ENCODE measurements around the gene ITGA11. TPM values are rescaled to one million over a fixed set of nuclear protein-coding genes. Genes with fewer than 3 reads are reported as not detected.

Gene ITGA11
- total RNA-seq, 1 donor from 2014 or later, result 0.92 TPM

DNA sequence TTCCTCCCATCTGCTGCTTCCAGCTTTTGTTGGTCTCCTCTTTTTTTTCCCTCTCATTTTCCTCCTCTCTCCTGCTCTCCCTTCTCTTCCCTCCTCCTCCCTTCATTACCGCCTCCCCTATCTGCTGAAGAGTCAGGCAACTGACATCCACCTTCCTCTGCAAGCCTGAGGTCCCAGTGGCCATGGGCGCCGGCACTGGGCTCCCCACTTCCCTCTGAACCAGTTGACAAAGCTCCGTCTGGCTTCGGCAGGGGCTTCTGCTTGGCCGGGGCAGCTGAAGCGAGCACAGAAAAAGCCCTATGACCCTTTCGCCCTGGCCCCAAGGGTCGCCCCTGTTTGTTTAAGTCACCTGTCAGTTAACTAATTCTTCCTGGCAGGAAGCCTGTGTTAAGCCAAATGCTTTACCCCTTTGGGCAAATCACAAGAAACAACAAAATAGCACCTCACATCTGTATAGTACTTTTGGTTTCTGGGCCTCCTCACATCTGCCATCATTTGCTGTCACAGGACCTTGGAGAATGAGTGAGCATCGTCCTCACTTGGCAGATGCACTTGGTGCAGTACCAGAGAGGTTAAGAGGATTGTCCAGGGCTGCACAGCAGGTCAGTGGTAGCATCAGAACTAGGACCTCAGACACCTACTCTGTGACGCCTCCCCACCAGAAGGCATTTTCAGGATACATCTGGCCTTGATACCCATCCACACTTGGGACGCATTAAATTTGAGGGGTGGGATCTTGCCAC, 27.7 kb downstream of the ITGA11 start:
- DNase-seq (ENCODE audit: extremely low spot score, unreplicated experiment), result peak; percentile 62
- Mint-ChIP-seq H3K4me1 (ENCODE audit: unreplicated experiment) (no peaks in the 10 kb centered on the region), H3K9me3 (no peaks in the 10 kb centered on the region), H3K4me3 (no peak overlapping the region), H3K36me3 (no peaks in the 10 kb centered on the region), H3K27me3 (peaks cover 3% of the 10 kb centered on the region), H3K27ac (no peak overlapping the region)
- TF ChIP-seq, protein P1, sequence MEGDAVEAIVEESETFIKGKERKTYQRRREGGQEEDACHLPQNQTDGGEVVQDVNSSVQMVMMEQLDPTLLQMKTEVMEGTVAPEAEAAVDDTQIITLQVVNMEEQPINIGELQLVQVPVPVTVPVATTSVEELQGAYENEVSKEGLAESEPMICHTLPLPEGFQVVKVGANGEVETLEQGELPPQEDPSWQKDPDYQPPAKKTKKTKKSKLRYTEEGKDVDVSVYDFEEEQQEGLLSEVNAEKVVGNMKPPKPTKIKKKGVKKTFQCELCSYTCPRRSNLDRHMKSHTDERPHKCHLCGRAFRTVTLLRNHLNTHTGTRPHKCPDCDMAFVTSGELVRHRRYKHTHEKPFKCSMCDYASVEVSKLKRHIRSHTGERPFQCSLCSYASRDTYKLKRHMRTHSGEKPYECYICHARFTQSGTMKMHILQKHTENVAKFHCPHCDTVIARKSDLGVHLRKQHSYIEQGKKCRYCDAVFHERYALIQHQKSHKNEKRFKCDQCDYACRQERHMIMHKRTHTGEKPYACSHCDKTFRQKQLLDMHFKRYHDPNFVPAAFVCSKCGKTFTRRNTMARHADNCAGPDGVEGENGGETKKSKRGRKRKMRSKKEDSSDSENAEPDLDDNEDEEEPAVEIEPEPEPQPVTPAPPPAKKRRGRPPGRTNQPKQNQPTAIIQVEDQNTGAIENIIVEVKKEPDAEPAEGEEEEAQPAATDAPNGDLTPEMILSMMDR (conservative IDR thresholded peaks at IDR 0.05), result no peak

DNA sequence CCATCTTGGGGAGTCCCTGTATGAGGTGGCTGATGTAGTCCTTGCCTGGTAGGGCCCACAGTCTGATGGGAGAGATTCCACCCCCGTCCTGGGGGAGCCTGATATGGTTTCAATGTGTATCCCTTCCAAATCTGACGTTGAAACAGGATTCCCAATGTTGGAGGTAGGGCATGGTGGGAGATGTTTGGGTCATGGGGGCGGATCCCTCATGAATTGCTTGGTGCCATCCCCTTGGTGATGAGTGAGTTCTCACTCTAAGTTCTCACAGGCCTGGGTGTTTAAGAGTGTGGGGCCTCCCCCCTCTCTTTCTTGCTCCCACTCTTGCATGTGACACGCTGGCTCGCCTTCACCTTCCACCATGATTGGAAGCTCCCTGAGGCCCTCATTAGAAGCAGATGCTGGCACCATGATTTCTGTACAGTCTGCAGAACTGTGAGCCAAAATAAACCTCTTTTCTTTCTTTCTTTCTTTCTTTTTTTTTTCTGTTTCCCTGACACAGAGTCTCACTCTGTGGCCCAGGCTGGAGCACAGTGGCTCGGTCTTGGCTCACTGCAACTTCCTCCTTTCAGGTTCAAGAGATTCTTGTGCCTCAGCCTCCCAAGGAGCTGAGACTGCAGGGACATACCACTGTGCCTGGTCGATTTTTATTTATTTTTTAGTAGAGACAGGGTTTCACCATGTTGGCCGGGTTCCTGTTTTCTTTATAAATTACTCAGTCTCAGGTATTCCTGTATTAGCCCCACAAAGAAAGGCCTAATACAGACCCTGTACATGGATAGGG, 28.6 kb downstream of the ITGA11 start:
- Mint-ChIP-seq H3K36me3 (no peaks in the 10 kb centered on the region), H3K4me3 (no peak overlapping the region), H3K27ac (no peak overlapping the region), H3K9me3 (no peaks in the 10 kb centered on the region), H3K4me1 (ENCODE audit: unreplicated experiment) (no peaks in the 10 kb centered on the region), H3K27me3 (peaks cover 3% of the 10 kb centered on the region)
- peak; percentile 22 for DNase-seq (ENCODE audit: extremely low spot score, unreplicated experiment)
- TF ChIP-seq, protein P1 (conservative IDR thresholded peaks at IDR 0.05), result no peak

DNA sequence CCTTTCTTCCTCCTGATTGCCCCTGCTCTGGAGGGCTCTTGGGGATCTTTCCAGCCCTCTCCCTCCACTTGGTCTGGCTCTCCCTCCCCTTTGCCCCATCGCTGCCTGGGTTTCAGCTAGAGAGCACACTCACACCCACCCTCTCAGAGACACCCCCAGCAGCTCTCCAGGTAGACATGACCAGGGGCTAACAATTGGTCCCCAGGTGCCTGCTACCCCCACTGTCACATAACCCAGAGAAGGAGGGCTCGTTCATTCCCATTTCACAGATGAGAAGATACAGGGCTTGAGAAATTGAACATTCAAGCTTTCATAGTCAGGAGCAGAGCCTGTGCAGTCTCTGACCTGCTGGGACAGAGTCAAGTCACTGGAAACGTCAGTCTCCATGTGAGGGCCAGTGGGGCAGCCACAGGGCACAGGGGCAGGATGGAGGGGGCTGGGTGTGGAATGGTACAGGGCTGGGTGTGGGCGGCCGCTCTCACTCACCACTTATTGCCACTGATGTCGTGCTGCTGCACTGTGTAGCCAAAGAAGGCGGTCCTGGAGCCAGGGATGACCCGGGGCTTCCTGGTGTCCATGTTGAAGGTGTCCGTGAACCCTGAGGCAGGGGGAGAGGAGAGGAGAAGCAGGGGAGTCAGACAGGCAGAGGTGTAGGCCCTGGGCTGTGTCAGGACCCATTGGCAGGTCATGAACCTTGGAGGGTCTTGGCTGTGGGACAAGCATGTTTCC, 29.4 kb downstream of the ITGA11 start:
- H3K27ac Mint-ChIP-seq, result no peak overlapping the region
- no peak overlapping the region for H3K4me3 Mint-ChIP-seq
- no peaks in the 10 kb centered on the region for H3K36me3 Mint-ChIP-seq
- peaks cover 3% of the 10 kb centered on the region for H3K27me3 Mint-ChIP-seq
- H3K4me1 Mint-ChIP-seq (ENCODE audit: unreplicated experiment), result no peaks in the 10 kb centered on the region
- TF ChIP-seq, protein P1 (conservative IDR thresholded peaks at IDR 0.05), result no peak
- DNase-seq (ENCODE audit: extremely low spot score, unreplicated experiment), result peak; percentile 59
- H3K9me3 Mint-ChIP-seq, result no peaks in the 10 kb centered on the region

DNA sequence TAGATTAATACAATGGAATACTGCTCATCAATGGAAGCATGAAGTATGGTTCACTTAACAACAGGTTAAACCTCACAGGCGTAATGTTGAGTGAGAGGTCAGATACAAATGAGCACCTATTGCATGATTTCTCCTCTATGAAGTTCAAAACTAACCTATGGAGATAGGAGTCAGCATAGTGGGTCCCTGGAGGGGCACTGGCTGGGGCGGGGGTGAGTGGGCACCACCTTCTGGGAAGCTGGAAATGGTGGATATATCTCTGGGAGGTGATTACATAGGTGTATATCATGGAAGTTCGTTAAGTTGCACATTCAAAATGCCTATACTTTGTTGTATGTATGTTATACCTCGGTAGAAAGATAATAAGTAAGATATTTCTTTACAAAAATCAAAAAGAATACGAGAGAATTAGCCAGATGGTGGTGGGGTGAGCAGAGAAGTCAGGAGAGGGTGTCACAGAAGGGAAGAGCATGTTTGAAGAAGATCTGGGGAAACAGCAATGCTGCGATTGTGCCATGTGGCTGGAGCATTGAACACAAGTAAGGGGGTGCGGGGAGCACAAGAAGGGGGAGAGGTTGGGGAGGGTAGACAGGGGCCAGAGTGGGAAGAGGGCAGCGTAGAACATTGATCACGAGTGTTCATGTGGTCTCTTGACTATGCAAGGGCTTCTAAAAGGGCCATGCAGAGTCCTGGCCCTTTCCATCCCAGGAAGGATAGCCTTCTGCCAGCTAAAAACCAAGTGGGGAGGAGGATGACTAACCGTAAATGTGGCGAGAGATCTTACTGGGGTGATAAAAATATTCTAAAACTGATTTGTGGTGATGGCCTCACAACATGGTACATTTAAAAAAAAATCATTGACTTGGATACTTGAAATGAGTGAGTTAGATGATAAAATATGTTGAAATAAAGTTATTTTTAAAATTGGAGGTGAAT, 30.2 kb downstream of the ITGA11 start:
- Mint-ChIP-seq H3K9me3 (no peaks in the 10 kb centered on the region), H3K4me3 (no peak overlapping the region), H3K27me3 (peaks cover 3% of the 10 kb centered on the region), H3K4me1 (ENCODE audit: unreplicated experiment) (no peaks in the 10 kb centered on the region), H3K36me3 (no peaks in the 10 kb centered on the region), H3K27ac (no peak overlapping the region)
- TF ChIP-seq, protein P1 (conservative IDR thresholded peaks at IDR 0.05), result no peak
- peak; percentile 34 for DNase-seq (ENCODE audit: extremely low spot score, unreplicated experiment)

DNA sequence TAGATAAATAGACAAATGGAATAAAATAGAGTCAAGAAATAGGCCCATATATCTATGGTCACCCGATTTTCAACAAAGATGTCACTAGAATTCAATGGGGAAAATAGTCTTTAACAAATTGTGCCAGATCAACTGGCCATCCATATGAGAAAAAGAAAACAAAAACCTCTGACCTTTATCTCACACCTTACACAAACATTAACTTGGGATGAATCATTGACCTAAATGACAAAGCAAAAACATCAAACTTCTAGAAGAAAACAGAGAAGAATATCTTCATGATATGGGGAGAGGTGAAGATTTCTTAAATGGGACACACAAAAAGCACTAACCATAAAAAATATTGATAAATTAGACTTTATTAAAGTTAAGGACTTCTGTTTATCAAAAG, 31.9 kb downstream of the ITGA11 start:
- peaks cover 3% of the 10 kb centered on the region for H3K27me3 Mint-ChIP-seq
- no peak overlapping the region for H3K4me3 Mint-ChIP-seq
- no peaks in the 10 kb centered on the region for H3K4me1 Mint-ChIP-seq (ENCODE audit: unreplicated experiment)
- TF ChIP-seq, protein P1 (conservative IDR thresholded peaks at IDR 0.05), result no peak
- H3K36me3 Mint-ChIP-seq, result no peaks in the 10 kb centered on the region
- DNase-seq (ENCODE audit: extremely low spot score, unreplicated experiment), result no peak
- no peak overlapping the region for H3K27ac Mint-ChIP-seq
- H3K9me3 Mint-ChIP-seq, result no peaks in the 10 kb centered on the region
